Bone marrow (tissue), 2 donors: ENCODE data around the gene MTHFD2L.

Experiments
- DNase-seq, 2 donors: peaks; one replicate each; lab custom pipeline; 2025; lab: John Stamatoyannopoulos, UW

Gene MTHFD2L

GRCh38 chr4:74244049-74244448 lies 86.1 kb downstream of the MTHFD2L start:
- DNase-seq, result no peak

GRCh38 chr4:74252933-74253332 lies 95.0 kb downstream of the MTHFD2L start:
- no peak for DNase-seq

GRCh38 chr4:74254386-74254785 lies 96.5 kb downstream of the MTHFD2L start:
- DNase-seq, result no peak

GRCh38 chr4:74255096-74255495 lies 97.2 kb downstream of the MTHFD2L start:
- DNase-seq, result no peak

GRCh38 chr4:74258963-74259362 lies 101.0 kb downstream of the MTHFD2L start:
- no peak for DNase-seq

GRCh38 chr4:74260036-74260435 lies 102.1 kb downstream of the MTHFD2L start:
- DNase-seq, result no peak

GRCh38 chr4:74262522-74262921 lies 104.6 kb downstream of the MTHFD2L start:
- no peak for DNase-seq

- peak in 1 of 2 donors; percentile 48 for DNase-seq
Measured at GRCh38 chr4:74263551-74263950, 105.6 kb downstream of the MTHFD2L start.

GRCh38 chr4:74266081-74266480 lies 108.2 kb downstream of the MTHFD2L start:
- no peak for DNase-seq

GRCh38 chr4:74267998-74268606 lies 110.2 kb downstream of the MTHFD2L start:
- DNase-seq, result peak in 1 of 2 donors; percentile 3

GRCh38 chr4:74268643-74269042 lies 110.7 kb downstream of the MTHFD2L start:
- no peak for DNase-seq

GRCh38 chr4:74278490-74278889 lies 120.6 kb downstream of the MTHFD2L start:
- no peak for DNase-seq

GRCh38 chr4:74279716-74280115 lies 121.8 kb downstream of the MTHFD2L start:
- DNase-seq, result no peak

GRCh38 chr4:74282926-74283325 lies 125.0 kb downstream of the MTHFD2L start:
- no peak for DNase-seq

- no peak for DNase-seq
Measured at GRCh38 chr4:74283614-74284013, 125.7 kb downstream of the MTHFD2L start.

GRCh38 chr4:74284053-74284452 lies 126.1 kb downstream of the MTHFD2L start:
- no peak for DNase-seq

- DNase-seq, result no peak
Measured at GRCh38 chr4:74287164-74287563, 129.2 kb downstream of the MTHFD2L start.

GRCh38 chr4:74287791-74288190 lies 129.9 kb downstream of the MTHFD2L start:
- no peak for DNase-seq

GRCh38 chr4:74291471-74291870 lies 133.6 kb downstream of the MTHFD2L start:
- DNase-seq, result no peak

GRCh38 chr4:74292111-74292870 lies 134.4 kb downstream of the MTHFD2L start:
- no peak for DNase-seq

- no peak for DNase-seq
Measured at GRCh38 chr4:74293558-74293957, 135.6 kb downstream of the MTHFD2L start.

GRCh38 chr4:74294681-74295080 lies 136.8 kb downstream of the MTHFD2L start:
- no peak for DNase-seq

- no peak for DNase-seq
Measured at GRCh38 chr4:74297539-74297938, 139.6 kb downstream of the MTHFD2L start.
